ENCODE data around the gene ZCCHC14. TPM values are rescaled to one million over a fixed set of nuclear protein-coding genes. Genes with fewer than 3 reads are reported as not detected.

Gene ZCCHC14
- total and polyA plus RNA-seq, 11 donors = 6.4 to 18.4 (median 16.1) TPM

DNA sequence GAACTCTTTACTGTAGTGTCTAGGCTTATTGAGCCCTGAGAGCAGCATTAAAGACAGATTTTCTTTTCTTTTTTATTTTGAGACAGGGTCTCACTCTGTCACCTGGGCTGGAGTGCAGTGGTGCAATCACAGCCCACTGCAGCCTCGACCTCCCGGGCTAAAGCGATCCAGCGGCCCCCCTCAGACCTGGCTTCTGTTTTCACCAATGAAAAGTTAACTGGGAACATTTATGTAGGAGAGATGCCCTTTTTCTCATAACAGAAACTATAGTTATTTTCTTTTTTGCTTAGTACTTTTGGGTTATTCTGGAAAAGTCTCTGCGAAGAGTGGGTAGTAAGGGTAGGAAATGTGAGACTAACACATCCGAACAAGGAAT lies 99.2 kb downstream of the ZCCHC14 start:
- no peak for ATAC-seq
- H3K4me1 ChIP-seq = peaks cover 15 to 54% (median 35%) of the 10 kb centered on the region in 12 donors
- H3K4me3 ChIP-seq = peak overlapping the region in 10 of 12 donors; percentile 61 to 92 (median 84)
- TF ChIP-seq POLR2A (IDR thresholded peaks at IDR 0.05) = no peak
- TF ChIP-seq, protein P1, sequence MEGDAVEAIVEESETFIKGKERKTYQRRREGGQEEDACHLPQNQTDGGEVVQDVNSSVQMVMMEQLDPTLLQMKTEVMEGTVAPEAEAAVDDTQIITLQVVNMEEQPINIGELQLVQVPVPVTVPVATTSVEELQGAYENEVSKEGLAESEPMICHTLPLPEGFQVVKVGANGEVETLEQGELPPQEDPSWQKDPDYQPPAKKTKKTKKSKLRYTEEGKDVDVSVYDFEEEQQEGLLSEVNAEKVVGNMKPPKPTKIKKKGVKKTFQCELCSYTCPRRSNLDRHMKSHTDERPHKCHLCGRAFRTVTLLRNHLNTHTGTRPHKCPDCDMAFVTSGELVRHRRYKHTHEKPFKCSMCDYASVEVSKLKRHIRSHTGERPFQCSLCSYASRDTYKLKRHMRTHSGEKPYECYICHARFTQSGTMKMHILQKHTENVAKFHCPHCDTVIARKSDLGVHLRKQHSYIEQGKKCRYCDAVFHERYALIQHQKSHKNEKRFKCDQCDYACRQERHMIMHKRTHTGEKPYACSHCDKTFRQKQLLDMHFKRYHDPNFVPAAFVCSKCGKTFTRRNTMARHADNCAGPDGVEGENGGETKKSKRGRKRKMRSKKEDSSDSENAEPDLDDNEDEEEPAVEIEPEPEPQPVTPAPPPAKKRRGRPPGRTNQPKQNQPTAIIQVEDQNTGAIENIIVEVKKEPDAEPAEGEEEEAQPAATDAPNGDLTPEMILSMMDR (IDR thresholded peaks at IDR 0.05) = no peak
- no peaks in the 10 kb centered on the region for H3K27me3 ChIP-seq
- H3K9me3 ChIP-seq = no peaks in the 10 kb centered on the region
- peaks cover 0 to 6% (median 2%) of the 10 kb centered on the region in 9 donors for H3K36me3 ChIP-seq
- peak overlapping the region in 6 of 12 donors; percentile 69 to 100 (median 100) for H3K27ac ChIP-seq
- DNase-seq = no peak
- intact Hi-C loops (cut with DNase I) = loop anchor here in 8 of 10 donors (2.0 to 10.0 kb wide), 10 partner anchors 76 to 829 kb away; partner anchors contain the start of genes C16orf95 (in 5 of the 8), KLHDC4 (in 5 of the 8) and FOXC2 (in 1 of the 8)
- whole genome bisulfite sequencing, 4 donors = 75 to 85% (median 79%) methylated on average over 6 of the region's 6 CpGs

DNA sequence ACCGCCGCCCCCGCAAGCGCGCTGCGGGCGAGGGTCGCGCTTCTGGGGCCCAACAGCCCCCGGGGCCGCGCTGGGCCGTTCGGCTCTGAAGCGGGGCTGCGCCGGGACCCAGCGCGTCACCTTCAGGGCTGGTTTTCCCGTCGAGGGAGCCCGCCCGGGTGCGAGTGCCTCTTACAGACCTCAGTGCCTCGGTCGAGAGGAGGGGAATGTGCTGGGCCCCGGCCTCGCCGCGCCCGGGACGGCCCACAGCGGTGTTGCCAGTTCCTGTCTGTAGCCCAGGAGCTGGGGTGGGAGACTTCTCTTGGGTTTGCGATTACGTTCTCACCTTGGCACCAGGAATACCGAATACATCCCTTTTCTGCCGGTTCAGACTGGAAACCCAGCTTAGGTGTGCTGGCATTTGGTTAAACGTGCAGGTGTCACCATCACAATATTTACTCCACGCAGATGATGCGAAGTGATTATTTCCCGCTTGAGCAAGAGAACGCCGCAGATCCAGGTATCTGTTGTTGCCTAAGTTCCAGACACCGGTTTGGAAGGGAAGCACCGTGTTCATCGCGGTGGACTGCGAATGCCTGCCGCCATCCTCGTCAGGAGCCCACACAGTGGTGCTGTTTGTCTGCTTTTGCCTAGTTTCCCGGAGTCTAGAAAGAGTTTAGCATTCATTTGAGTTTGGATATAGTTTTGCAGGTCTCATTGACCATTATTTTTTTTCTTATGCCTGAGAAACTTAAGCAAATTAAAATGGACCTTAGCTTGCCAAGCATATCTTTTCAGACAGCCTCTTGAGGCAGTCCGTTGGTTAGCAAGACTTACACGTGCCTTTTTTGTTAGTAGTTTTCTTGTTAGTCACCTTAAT lies 99.8 kb downstream of the ZCCHC14 start:
- Histone ChIP-seq H3K4me3 (peak overlapping the region; percentile 45 to 92 (median 80)), H3K36me3 (no peaks in the 10 kb centered on the region), H3K27ac (peak overlapping the region; percentile 69 to 100 (median 100)), H3K4me1 (peaks cover 17 to 54% (median 37%) of the 10 kb centered on the region in 12 donors), H3K9me3 (no peaks in the 10 kb centered on the region), H3K27me3 (no peaks in the 10 kb centered on the region)
- 1 to 2% (median 2%) methylated on average over 26 to 53 of the region's 53 CpGs for WGBS, 4 donors
- TF ChIP-seq POLR2A (IDR thresholded peaks at IDR 0.05) = no peak
- TF ChIP-seq, protein P1 (IDR thresholded peaks at IDR 0.05) = peak in 10 of 12 donors; percentile 21 to 65 (median 38)
- ATAC-seq = no peak
- DNase-seq = peak in 3 of 5 donors; percentile 47 to 75 (median 55)
- intact Hi-C loops (cut with DNase I) = loop anchor here in 8 of 10 donors (1.0 to 10.0 kb wide), 11 partner anchors 76 to 828 kb away; partner anchors contain the start of genes C16orf95 (in 6 of the 8), KLHDC4 (in 5 of the 8) and FOXC2 (in 1 of the 8)

DNA sequence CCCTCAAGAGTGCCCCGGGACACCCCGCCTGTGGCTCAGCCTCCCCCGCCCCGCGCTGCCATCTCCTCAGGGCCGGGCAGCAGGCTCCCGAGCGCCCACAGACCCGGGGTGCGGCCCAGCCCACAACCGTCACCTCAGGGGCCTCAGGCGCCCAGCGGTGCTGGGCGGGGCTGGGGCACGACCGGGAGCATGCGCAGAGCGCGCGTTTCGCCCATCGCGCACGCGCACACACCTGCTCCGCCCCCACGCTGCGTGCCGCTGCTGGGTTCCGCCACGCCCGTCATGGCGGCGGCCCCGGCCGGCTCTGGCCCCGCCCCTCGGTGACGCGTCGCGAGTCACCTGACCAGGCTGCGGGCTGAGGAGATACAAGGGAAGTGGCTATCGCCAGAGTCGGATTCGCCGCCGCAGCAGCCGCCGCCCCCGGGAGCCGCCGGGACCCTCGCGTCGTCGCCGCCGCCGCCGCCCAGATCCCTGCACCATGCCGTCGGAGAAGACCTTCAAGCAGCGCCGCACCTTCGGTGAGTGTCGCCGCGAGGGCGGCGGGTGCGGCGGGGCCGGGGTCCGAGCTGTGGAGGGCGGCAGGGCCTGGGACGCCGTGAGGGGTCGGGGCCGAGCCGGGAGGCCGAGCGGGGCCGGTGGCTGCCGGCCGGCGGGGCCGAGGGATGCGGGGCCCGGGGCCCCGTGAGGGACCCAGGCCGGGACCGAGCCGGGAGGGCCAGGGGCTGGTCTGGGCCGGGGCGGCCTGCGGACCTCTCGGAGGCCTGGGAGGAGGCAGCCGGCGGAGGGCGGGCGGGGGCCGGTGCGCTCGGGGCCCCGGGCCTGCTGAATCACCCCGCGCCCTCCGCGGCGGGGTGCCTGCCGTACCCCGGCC lies 100.6 kb downstream of the ZCCHC14 start, which contains the start of gene MAP1LC3B:
TSS of gene MAP1LC3B (plus strand) at position 387 of the 871 bp plus-strand sequence. CDS start at position 479, 92 bp downstream.
- Histone ChIP-seq H3K27ac (peak within 1 kb of the TSS; percentile 97 to 100 (median 100)), H3K36me3 (no peaks in the 10 kb centered on the region), H3K4me3 (peak within 1 kb of the TSS; percentile 45 to 92 (median 80)), H3K27me3 (no peaks in the 10 kb centered on the region), H3K9me3 (no peaks in the 10 kb centered on the region), H3K4me1 (peaks cover 17 to 61% (median 45%) of the 10 kb centered on the region in 12 donors)
- TF ChIP-seq POLR2A (IDR thresholded peaks at IDR 0.05) = peak; percentile 81 to 99
- TF ChIP-seq, protein P1 (IDR thresholded peaks at IDR 0.05) = no peak
- ATAC-seq = peak; percentile 75 to 94 (median 88)
- intact Hi-C loops (cut with DNase I) = loop anchor here in 8 of 10 donors (1.0 to 10.0 kb wide), 11 partner anchors 75 to 827 kb away; partner anchors contain the start of genes C16orf95 (in 6 of the 8), KLHDC4 (in 5 of the 8) and FOXC2 (in 1 of the 8)
- peak; percentile 96 to 99 (median 97) for DNase-seq
- WGBS, 4 donors = 0 to 1% (median 0%) methylated on average over 35 to 113 of the region's 113 CpGs
